Neural progenitor cell (in vitro differentiated cells): ENCODE results near the gene MMRN2.

Source experiments
- CTCF ChIP-seq: fragments of 200-600 bp; sonication (generic); IDR thresholded peaks from 2 replicates; pipeline ENCODE4 v1.5.1; 2017; ENCODE audit warnings: antibody characterized with exemption, mild to moderate bottlenecking
- EZH2phosphoT487 ChIP-seq: fragments of 200-600 bp; sonication (generic); IDR thresholded peaks from 2 replicates; pipeline ENCODE4 v1.6.1; 2017; ENCODE audit warnings: antibody characterized with exemption

- TF ChIP-seq EZH2phosphoT487 (no peak), CTCF (no peak)
Measured at GRCh38 chr10:86979296-86979818, 21.9 kb upstream of the MMRN2 start.
